WTC11 (cell line): ENCODE data around the gene EPB41. TPM values are rescaled to one million over a fixed set of nuclear protein-coding genes. Genes with fewer than 3 reads are reported as not detected.

Experiments used
- ATAC-seq: fragments of 200-7000 bp; cut with Tn5 transposase; 2 replicates; pipeline ENCODE4 v1.10.0; 2021; ENCODE audit warnings: mild to moderate bottlenecking, moderate library complexity
- CTCF ChIA-PET: fragments of 300-600 bp; sonication (Branson Sonifier 250); formaldehyde crosslinking; loops from one replicate; lab custom pipeline; 2021; ENCODE audit warnings: antibody characterized with exemption; lab: Charles Lee
- POLR2A ChIA-PET: fragments of 350-600 bp; sonication (Branson Sonifier 250); formaldehyde crosslinking; loops from one replicate; lab custom pipeline; 2021; ENCODE audit warnings: antibody characterized with exemption; lab: Charles Lee
- DNase-seq: peaks from one replicate; pipeline ENCODE4 v3.0.0; 2021; ENCODE audit warnings: low spot score
- H3K27ac Mint-ChIP-seq: 2 replicates; pipeline ENCODE4 v1.8.0; 2021; ENCODE audit warnings: mixed read lengths
- H3K27me3 Mint-ChIP-seq: 2 replicates; pipeline ENCODE4 v1.8.0; 2021; ENCODE audit warnings: low read depth, mild to moderate bottlenecking, moderate library complexity, mixed read lengths
- H3K36me3 Mint-ChIP-seq: 2 replicates; pipeline ENCODE4 v1.8.0; 2021; ENCODE audit warnings: mixed read lengths
- H3K4me1 Mint-ChIP-seq: 2 replicates; pipeline ENCODE4 v1.8.0; 2022; ENCODE audit warnings: mixed read lengths
- H3K4me3 Mint-ChIP-seq: 2 replicates; pipeline ENCODE4 v1.8.0; 2021; ENCODE audit warnings: mild to moderate bottlenecking, moderate library complexity, mixed read lengths
- H3K9me3 Mint-ChIP-seq: 2 replicates; pipeline ENCODE4 v1.8.0; 2021; ENCODE audit warnings: mixed read lengths
- ATF2 ChIP-seq: sonication (generic); formaldehyde crosslinking; IDR thresholded peaks from 2 replicates; pipeline ENCODE4 v1.8.1; 2022; ENCODE audit warnings: low read depth, missing genetic modification reagents, borderline replicate concordance
- E2F1 ChIP-seq: sonication (generic); formaldehyde crosslinking; IDR thresholded peaks from 2 replicates; pipeline ENCODE4 v1.8.0; 2022; ENCODE audit warnings: mild to moderate bottlenecking, missing genetic modification reagents
- EMX1 ChIP-seq: fragments of 250-450 bp; sonication (Bioruptor Pico); IDR thresholded peaks from 2 replicates; pipeline ENCODE4 v1.8.0; 2021; ENCODE audit warnings: mild to moderate bottlenecking
- FOXK1 ChIP-seq: sonication (generic); formaldehyde crosslinking; IDR thresholded peaks from 2 replicates; pipeline ENCODE4 v1.8.0; 2022; ENCODE audit warnings: mild to moderate bottlenecking, moderate library complexity, missing genetic modification reagents
- HMGA2 ChIP-seq: fragments of 250-450 bp; sonication (Bioruptor Pico); IDR thresholded peaks from 2 replicates; pipeline ENCODE4 v1.4.0; 2021; ENCODE audit warnings: mild to moderate bottlenecking, moderate library complexity
- NFATC4 ChIP-seq: fragments of 250-450 bp; sonication (Bioruptor Pico); IDR thresholded peaks from 2 replicates; pipeline ENCODE4 v1.9.0; 2021; ENCODE audit warnings: mild to moderate bottlenecking
- NR2C2 ChIP-seq: sonication (generic); formaldehyde crosslinking; IDR thresholded peaks from 2 replicates; pipeline ENCODE4 v1.8.0; 2022; ENCODE audit warnings: mild to moderate bottlenecking, missing genetic modification reagents
- NR3C1 ChIP-seq: sonication (generic); formaldehyde crosslinking; conservative IDR thresholded peaks from 2 replicates; pipeline ENCODE4 v1.8.1; 2023; ENCODE audit warnings: low read depth, mild to moderate bottlenecking, missing genetic modification reagents
- PRRX2 ChIP-seq: fragments of 250-450 bp; sonication (Bioruptor Pico); IDR thresholded peaks from 2 replicates; pipeline ENCODE4 v1.8.0; 2021; ENCODE audit warnings: mild to moderate bottlenecking
- TCF7 ChIP-seq: sonication (generic); formaldehyde crosslinking; IDR thresholded peaks from 2 replicates; pipeline ENCODE4 v1.8.0; 2022; ENCODE audit warnings: mild to moderate bottlenecking, low read depth, missing genetic modification reagents, moderate library complexity
- ZBTB43 ChIP-seq: sonication (generic); formaldehyde crosslinking; IDR thresholded peaks from 2 replicates; pipeline ENCODE4 v1.8.1; 2023; ENCODE audit warnings: mild to moderate bottlenecking, missing genetic modification reagents
- ZNF121 ChIP-seq: sonication (generic); formaldehyde crosslinking; IDR thresholded peaks from 2 replicates; pipeline ENCODE4 v1.8.0; 2023; ENCODE audit warnings: missing genetic modification reagents
- ZNF317 ChIP-seq: sonication (generic); formaldehyde crosslinking; IDR thresholded peaks from 2 replicates; pipeline ENCODE4 v1.8.1; 2023; ENCODE audit warnings: low read depth, mild to moderate bottlenecking, moderate library complexity, missing genetic modification reagents, borderline replicate concordance
- ZNF671 ChIP-seq: fragments of 250-450 bp; sonication (Bioruptor Pico); IDR thresholded peaks from 2 replicates; pipeline ENCODE4 v1.8.0; 2021; ENCODE audit warnings: mild to moderate bottlenecking
- total RNA-seq: library from RNA; stranded (reverse); gene quantifications from 3 replicates; pipeline ENCODE4 v1.2.3, GENCODE V29; 2021
- TF ChIP-seq, protein P1 (sequence below): fragments of 250-450 bp; sonication (Bioruptor Pico); IDR thresholded peaks from 2 replicates; pipeline ENCODE4 v1.9.0; 2021; ENCODE audit warnings: moderate library complexity, mild to moderate bottlenecking, inconsistent platforms, borderline replicate concordance
- TF ChIP-seq, protein P2 (sequence below): sonication (generic); formaldehyde crosslinking; IDR thresholded peaks from 2 replicates; pipeline ENCODE4 v1.8.0; 2023; ENCODE audit warnings: missing genetic modification reagents
- TF ChIP-seq, protein P3 (sequence below): sonication (generic); formaldehyde crosslinking; IDR thresholded peaks from 2 replicates; pipeline ENCODE4 v1.8.1; 2022; ENCODE audit warnings: mild to moderate bottlenecking, moderate library complexity, missing genetic modification reagents
- TF ChIP-seq, protein P4 (sequence below): sonication (generic); formaldehyde crosslinking; IDR thresholded peaks from 2 replicates; pipeline ENCODE4 v1.8.0; 2022; ENCODE audit warnings: mild to moderate bottlenecking, missing genetic modification reagents

The EPB41 gene
- total RNA-seq, 1 experiment from 2014 or later: 85.0 TPM

GRCh38 chr1:28966617-28967016, 52.2 kb downstream of the EPB41 start:
- ATAC-seq (no peak), DNase-seq (no peak)
- Mint-ChIP-seq H3K27ac (0 out of 2 replicates have a peak overlapping the region, but pooled peaks have one; percentile 3), H3K36me3 (no peaks in the 10 kb centered on the region), H3K9me3 (no peaks in the 10 kb centered on the region), H3K27me3 (no peaks in the 10 kb centered on the region), H3K4me3 (no peak overlapping the region), H3K4me1 (peaks cover 11% of the 10 kb centered on the region)
- ChIA-PET POLR2A (no interaction called here), CTCF (interaction anchor here (1.0 kb wide), 1 partner anchor 67 kb away, joined by 3 read pairs; no protein-coding TSS in a partner anchor)
- TF ChIP-seq, protein P1, sequence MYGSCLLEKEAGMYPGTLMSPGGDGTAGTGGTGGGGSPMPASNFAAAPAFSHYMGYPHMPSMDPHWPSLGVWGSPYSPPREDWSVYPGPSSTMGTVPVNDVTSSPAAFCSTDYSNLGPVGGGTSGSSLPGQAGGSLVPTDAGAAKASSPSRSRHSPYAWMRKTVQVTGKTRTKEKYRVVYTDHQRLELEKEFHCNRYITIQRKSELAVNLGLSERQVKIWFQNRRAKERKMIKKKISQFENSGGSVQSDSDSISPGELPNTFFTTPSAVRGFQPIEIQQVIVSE (CRISPR knock-in tag): no peak
- TF ChIP-seq, protein P2, sequence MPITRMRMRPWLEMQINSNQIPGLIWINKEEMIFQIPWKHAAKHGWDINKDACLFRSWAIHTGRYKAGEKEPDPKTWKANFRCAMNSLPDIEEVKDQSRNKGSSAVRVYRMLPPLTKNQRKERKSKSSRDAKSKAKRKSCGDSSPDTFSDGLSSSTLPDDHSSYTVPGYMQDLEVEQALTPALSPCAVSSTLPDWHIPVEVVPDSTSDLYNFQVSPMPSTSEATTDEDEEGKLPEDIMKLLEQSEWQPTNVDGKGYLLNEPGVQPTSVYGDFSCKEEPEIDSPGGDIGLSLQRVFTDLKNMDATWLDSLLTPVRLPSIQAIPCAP (CRISPR knock-in tag): no peak
- no peak for TF ChIP-seq FOXK1 (CRISPR knock-in tag)

DNA sequence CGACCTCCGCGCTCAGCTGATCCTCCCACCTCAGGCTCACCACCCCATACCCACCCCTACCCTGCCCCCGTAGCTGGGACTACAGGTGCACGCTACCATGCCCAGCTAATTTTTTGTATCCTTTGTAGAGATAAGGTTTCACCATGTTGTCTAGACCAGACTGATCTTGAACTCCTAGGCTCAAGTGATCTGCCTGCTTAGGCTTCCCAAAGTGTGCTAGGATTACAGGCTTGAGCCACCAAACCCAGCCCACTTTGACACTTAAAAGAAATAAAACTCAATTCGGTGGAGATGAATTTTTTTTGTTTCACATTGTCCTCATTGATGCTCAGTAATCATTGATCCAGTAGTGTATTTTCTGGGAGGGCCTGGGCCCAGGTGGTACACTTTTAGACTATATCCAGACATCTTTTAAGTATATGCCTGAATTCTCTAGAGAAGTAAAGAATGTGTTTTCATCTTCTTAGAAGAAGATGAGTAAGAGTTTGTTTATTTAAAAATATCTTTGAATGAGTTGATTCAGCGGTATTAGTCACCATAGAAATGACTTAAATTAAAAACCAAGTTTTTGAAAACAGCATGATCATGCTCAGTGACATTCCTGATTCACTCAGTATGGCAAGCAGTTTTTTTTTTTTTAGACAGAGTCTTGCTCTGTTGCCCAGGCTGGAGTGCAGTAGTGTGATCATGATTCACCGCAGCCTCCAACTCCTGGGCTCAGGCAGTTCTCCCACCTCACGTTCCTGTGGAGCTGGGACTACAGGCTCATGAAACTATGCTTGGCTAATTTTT, 57.8 kb downstream of the EPB41 start:
- Mint-ChIP-seq H3K27ac (0 out of 2 replicates have a peak overlapping the region, but pooled peaks have one; percentile 88), H3K9me3 (no peaks in the 10 kb centered on the region), H3K4me1 (peaks cover 15% of the 10 kb centered on the region), H3K4me3 (no peak overlapping the region), H3K36me3 (no peaks in the 10 kb centered on the region), H3K27me3 (no peaks in the 10 kb centered on the region)
- ATAC-seq (no peak), DNase-seq (no peak)
- CTCF ChIA-PET: interaction anchor here (1.4 kb wide), 1 partner anchor 9 kb away, joined by 3 read pairs; no protein-coding TSS in a partner anchor
- TF ChIP-seq, protein P3, sequence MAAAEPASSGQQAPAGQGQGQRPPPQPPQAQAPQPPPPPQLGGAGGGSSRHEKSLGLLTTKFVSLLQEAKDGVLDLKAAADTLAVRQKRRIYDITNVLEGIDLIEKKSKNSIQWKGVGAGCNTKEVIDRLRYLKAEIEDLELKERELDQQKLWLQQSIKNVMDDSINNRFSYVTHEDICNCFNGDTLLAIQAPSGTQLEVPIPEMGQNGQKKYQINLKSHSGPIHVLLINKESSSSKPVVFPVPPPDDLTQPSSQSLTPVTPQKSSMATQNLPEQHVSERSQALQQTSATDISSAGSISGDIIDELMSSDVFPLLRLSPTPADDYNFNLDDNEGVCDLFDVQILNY (CRISPR knock-in tag): no peak
- TF ChIP-seq ZNF121: peak; percentile 40; the same call in 1 of the 2 replicates
- POLR2A ChIA-PET: no interaction called here

GRCh38 chr1:28973596-28974421, 59.4 kb downstream of the EPB41 start:
- POLR2A ChIA-PET: interaction anchor here (0.6 kb wide), 1 partner anchor 134 kb away, joined by 5 read pairs; no protein-coding TSS in a partner anchor
- no peaks in the 10 kb centered on the region for H3K36me3 Mint-ChIP-seq
- peaks cover 20% of the 10 kb centered on the region for H3K4me1 Mint-ChIP-seq
- no peaks in the 10 kb centered on the region for H3K27me3 Mint-ChIP-seq
- H3K4me3 Mint-ChIP-seq: no peak overlapping the region
- H3K9me3 Mint-ChIP-seq: no peaks in the 10 kb centered on the region
- CTCF ChIA-PET: interaction anchor here (0.5 to 1.5 kb wide), 4 partner anchors 7 to 185 kb away, joined by 3 to 5 read pairs (median 4); no protein-coding TSS in a partner anchor
- DNase-seq (no peak), ATAC-seq (no peak)
- H3K27ac Mint-ChIP-seq: peak overlapping the region; percentile 39
- TF ChIP-seq, protein P3 (CRISPR knock-in tag): no peak
- no peak for TF ChIP-seq ZNF317 (CRISPR knock-in tag)
- TF ChIP-seq, protein P2 (CRISPR knock-in tag): no peak
- no peak for TF ChIP-seq NR2C2 (CRISPR knock-in tag)
- TF ChIP-seq TCF7: no peak
- TF ChIP-seq ZNF671: no peak
- TF ChIP-seq FOXK1 (CRISPR knock-in tag): no peak
- TF ChIP-seq ATF2 (CRISPR knock-in tag): no peak
- TF ChIP-seq E2F1 (CRISPR knock-in tag): no peak
- TF ChIP-seq, protein P4, sequence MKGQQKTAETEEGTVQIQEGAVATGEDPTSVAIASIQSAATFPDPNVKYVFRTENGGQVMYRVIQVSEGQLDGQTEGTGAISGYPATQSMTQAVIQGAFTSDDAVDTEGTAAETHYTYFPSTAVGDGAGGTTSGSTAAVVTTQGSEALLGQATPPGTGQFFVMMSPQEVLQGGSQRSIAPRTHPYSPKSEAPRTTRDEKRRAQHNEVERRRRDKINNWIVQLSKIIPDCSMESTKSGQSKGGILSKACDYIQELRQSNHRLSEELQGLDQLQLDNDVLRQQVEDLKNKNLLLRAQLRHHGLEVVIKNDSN (CRISPR knock-in tag): no peak
- TF ChIP-seq ZBTB43 (CRISPR knock-in tag): no peak
- no peak for TF ChIP-seq EMX1 (CRISPR knock-in tag)
- TF ChIP-seq NR3C1 (CRISPR knock-in tag): no peak
- no peak for TF ChIP-seq HMGA2 (CRISPR knock-in tag)
- no peak for TF ChIP-seq ZNF121
- TF ChIP-seq PRRX2 (CRISPR knock-in tag): no peak
- no peak for TF ChIP-seq NFATC4
